ENCODE measurements around the gene CDH4. TPM values are rescaled to one million over a fixed set of nuclear protein-coding genes. Genes with fewer than 3 reads are reported as not detected.

CDH4 gene
- total RNA-seq, 1 experiment from 2014 or later: not detected

- BruUV-seq (replicated peaks): no TSS peak
- peaks cover 33% of the 10 kb centered on the region for H3K36me3 ChIP-seq (ENCODE audit: control insufficient read depth, insufficient read depth, low read length)
- Mint-ChIP-seq H3K27me3 (ENCODE audit: insufficient read depth, unreplicated experiment) (no peaks in the 10 kb centered on the region), H3K36me3 (ENCODE audit: insufficient read depth, unreplicated experiment) (peaks cover 90% of the 10 kb centered on the region), H3K9me3 (ENCODE audit: unreplicated experiment) (peaks cover 43% of the 10 kb centered on the region), H3K4me3 (ENCODE audit: unreplicated experiment) (no peak overlapping the region), H3K4me1 (ENCODE audit: low read depth, unreplicated experiment) (no peaks in the 10 kb centered on the region), H3K27ac (ENCODE audit: unreplicated experiment) (peak overlapping the region; percentile 20)
- peaks cover 17% of the 10 kb centered on the region for H3K9me3 ChIP-seq
- H3K27me3 ChIP-seq (replicated peaks; ENCODE audit: control insufficient read depth, insufficient read depth, low read length): no peaks in the 10 kb centered on the region
- ChIA-PET CTCF (no interaction called here), POLR2A (no interaction called here)
- intact Hi-C loops (cut with micrococcal nuclease; ENCODE audit: unreplicated experiment): no loop called here
- no peak overlapping the region for H3K4me3 ChIP-seq (ENCODE audit: low read depth, low read length)
- no peak for TF ChIP-seq CTCF (IDR thresholded peaks at IDR 0.05; ENCODE audit: insufficient read depth in 1 of 2, low read depth in 1 of 2, low read length in 1 of 2, severe bottlenecking in 1 of 2, unreplicated experiment in 1 of 2)
- H3K4me1 ChIP-seq: no peaks in the 10 kb centered on the region
- DNase-seq: no peak
Observed at GRCh38 chr20:61989741-61990140, 737.7 kb downstream of the CDH4 start.

Small RNAs within 50 kb of the gene (microRNA-seq; reads per million reads assigned to microRNA genes)
- gene MIR1257: 2.6 reads per million, percentile 14 among the genes with 10 or more reads in this experiment
